Loucy (cell line): ENCODE measurements around the gene RPS19BP1.

Experiments
- EZH2phosphoT487 ChIP-seq: fragments of 200-600 bp; IDR thresholded peaks from 2 replicates; pipeline ENCODE4 v1.6.1; 2018; ENCODE audit warnings: antibody characterized with exemption, mild to moderate bottlenecking, moderate library complexity, borderline replicate concordance
- TF ChIP-seq, protein P1 (sequence below): fragments of 200-600 bp; sonication (generic); conservative IDR thresholded peaks from 2 replicates; pipeline ENCODE4 v1.5.1; 2014; ENCODE audit warnings: mild to moderate bottlenecking, antibody characterized with exemption, low read length

DNA sequence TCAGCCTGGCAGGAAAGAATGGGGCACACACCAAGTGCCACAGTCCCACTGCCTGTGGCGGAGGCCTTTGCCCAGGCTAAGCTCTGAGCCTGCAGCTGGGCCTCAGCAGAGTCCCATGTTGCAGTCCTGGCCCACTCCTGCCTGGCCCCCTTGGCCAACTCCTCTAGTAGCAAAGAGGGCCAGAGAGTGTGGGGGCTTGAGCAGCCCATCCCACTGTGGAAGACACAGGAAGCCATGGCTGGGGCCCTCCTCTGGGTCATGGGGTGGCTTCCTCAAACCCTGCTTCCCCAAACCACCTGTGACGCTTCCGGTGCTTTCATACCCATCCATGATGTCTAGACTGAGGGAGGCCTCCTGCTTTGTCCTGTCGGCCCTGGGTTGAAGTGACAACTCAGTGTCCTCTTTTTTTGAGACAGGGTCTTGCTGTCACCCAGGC, 5.8 kb downstream of the RPS19BP1 start:
- TF ChIP-seq, protein P1, sequence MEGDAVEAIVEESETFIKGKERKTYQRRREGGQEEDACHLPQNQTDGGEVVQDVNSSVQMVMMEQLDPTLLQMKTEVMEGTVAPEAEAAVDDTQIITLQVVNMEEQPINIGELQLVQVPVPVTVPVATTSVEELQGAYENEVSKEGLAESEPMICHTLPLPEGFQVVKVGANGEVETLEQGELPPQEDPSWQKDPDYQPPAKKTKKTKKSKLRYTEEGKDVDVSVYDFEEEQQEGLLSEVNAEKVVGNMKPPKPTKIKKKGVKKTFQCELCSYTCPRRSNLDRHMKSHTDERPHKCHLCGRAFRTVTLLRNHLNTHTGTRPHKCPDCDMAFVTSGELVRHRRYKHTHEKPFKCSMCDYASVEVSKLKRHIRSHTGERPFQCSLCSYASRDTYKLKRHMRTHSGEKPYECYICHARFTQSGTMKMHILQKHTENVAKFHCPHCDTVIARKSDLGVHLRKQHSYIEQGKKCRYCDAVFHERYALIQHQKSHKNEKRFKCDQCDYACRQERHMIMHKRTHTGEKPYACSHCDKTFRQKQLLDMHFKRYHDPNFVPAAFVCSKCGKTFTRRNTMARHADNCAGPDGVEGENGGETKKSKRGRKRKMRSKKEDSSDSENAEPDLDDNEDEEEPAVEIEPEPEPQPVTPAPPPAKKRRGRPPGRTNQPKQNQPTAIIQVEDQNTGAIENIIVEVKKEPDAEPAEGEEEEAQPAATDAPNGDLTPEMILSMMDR = no peak
- TF ChIP-seq EZH2phosphoT487 = no peak
